22Rv1 (cell line): ENCODE measurements around the gene PIGB.

Experiments
- ZFX ChIP-seq: fragments of 450-650 bp; IDR thresholded peaks from 2 replicates; pipeline ENCODE4 v1.6.1; 2017; ENCODE audit warnings: antibody characterized with exemption, borderline replicate concordance
- TF ChIP-seq, protein P1 (sequence below): fragments of 450-650 bp; IDR thresholded peaks from 2 replicates; pipeline ENCODE4 v1.5.1; 2017; ENCODE audit warnings: mild to moderate bottlenecking

DNA sequence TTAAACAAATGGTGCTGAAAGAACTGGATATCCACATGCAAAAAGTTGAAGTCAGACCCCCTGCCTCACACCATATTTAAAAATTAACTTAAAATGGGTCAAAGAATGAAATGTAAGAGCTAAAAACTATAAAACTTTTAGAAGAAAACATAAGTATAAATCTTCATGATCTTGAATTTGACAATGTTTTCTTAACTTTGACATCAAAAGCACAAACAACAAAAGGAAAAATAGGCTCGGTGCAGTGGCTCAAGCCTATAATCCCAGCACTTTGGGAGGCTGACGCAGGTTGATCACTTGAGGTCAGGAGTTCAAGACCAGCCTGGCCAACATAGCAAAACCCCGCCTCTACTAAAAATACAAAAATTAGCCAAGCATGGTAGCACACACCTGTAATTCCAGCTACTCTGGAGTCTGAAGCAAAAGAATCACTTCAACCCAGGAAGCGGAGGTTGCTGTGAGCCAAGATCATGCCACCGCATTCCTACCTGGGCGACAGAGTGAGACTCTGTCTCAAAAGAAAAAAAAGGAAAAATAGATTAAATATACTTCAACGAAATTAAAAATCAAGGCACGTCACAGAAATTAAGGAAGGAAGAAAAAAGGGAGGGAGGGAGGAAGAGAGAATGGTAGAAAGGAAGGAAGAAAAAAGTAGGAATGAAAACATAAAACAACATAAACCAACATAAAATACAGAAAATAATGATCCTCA, 30.9 kb upstream of the PIGB start:
- TF ChIP-seq, protein P1, sequence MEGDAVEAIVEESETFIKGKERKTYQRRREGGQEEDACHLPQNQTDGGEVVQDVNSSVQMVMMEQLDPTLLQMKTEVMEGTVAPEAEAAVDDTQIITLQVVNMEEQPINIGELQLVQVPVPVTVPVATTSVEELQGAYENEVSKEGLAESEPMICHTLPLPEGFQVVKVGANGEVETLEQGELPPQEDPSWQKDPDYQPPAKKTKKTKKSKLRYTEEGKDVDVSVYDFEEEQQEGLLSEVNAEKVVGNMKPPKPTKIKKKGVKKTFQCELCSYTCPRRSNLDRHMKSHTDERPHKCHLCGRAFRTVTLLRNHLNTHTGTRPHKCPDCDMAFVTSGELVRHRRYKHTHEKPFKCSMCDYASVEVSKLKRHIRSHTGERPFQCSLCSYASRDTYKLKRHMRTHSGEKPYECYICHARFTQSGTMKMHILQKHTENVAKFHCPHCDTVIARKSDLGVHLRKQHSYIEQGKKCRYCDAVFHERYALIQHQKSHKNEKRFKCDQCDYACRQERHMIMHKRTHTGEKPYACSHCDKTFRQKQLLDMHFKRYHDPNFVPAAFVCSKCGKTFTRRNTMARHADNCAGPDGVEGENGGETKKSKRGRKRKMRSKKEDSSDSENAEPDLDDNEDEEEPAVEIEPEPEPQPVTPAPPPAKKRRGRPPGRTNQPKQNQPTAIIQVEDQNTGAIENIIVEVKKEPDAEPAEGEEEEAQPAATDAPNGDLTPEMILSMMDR = no peak
- no peak for TF ChIP-seq ZFX
